Astrocyte (in vitro differentiated cells and primary cell): ENCODE results near the gene IL4I1. TPM values are rescaled to one million over a fixed set of nuclear protein-coding genes. Genes with fewer than 3 reads are reported as not detected.
"Not testable (repeated sequence)": the region's sequence is repeated elsewhere in the genome, so short reads cannot be mapped to it uniquely, and the experiment has no call there.

Experiments
- DNase-seq: peaks from one replicate; pipeline ENCODE4 v3.0.0-alpha.2; 2010; ENCODE audit warnings: low read depth
- FAIRE-seq: peaks from 2 replicates; lab custom pipeline; 2011; peaks lifted over from hg19 to GRCh38; lab: Jason Lieb, UNC
- H2AFZ ChIP-seq: 2 replicates; pipeline ENCODE4 v1.6.0; 2012; ENCODE audit warnings: low read depth, low read length, inconsistent platforms
- H3K27ac ChIP-seq: 2 replicates; pipeline ENCODE4 v1.5.1; 2011; ENCODE audit warnings: low read depth, low read length, inconsistent platforms
- H3K27me3 ChIP-seq: 2 replicates; pipeline ENCODE4 v1.6.0; 2011; ENCODE audit warnings: low read length, inconsistent platforms; ENCODE audit not compliant: insufficient read depth
- H3K36me3 ChIP-seq: 2 replicates; pipeline ENCODE4 v1.5.1; 2011; ENCODE audit warnings: low read length, inconsistent platforms; ENCODE audit not compliant: insufficient read depth
- H3K4me1 ChIP-seq: 2 replicates; pipeline ENCODE4 v1.5.1; 2011; ENCODE audit warnings: low read length, inconsistent platforms; ENCODE audit not compliant: insufficient read depth
- H3K4me2 ChIP-seq: 2 replicates; pipeline ENCODE4 v1.6.0; 2012; ENCODE audit warnings: low read length, inconsistent platforms
- H3K4me3 ChIP-seq: 2 replicates; pipeline ENCODE4 v1.5.1; 2011; ENCODE audit warnings: low read depth, mild to moderate bottlenecking, low read length, inconsistent platforms; ENCODE audit not compliant: insufficient read depth
- H3K79me2 ChIP-seq: 2 replicates; pipeline ENCODE4 v1.6.0; 2012; ENCODE audit warnings: mild to moderate bottlenecking, low read length, inconsistent platforms; ENCODE audit not compliant: insufficient read depth
- H3K9ac ChIP-seq: 2 replicates; pipeline ENCODE4 v1.6.0; 2012; ENCODE audit warnings: mild to moderate bottlenecking, low read length, inconsistent platforms
- H3K9me3 ChIP-seq: 2 replicates; pipeline ENCODE4 v1.5.1; 2012; ENCODE audit warnings: low read depth, mild to moderate bottlenecking, low read length, inconsistent platforms; ENCODE audit not compliant: insufficient read depth
- H4K20me1 ChIP-seq: 2 replicates; pipeline ENCODE4 v1.6.0; 2012; ENCODE audit warnings: low read length, inconsistent platforms; ENCODE audit not compliant: insufficient read depth
- H3K27ac Mint-ChIP-seq: one replicate; pipeline ENCODE4 v1.8.0; 2021; ENCODE audit warnings: mild to moderate bottlenecking, mixed read lengths; ENCODE audit not compliant: unreplicated experiment
- H3K27me3 Mint-ChIP-seq: one replicate; pipeline ENCODE4 v1.8.0; 2021; ENCODE audit warnings: low read depth, mixed read lengths; ENCODE audit not compliant: unreplicated experiment
- H3K36me3 Mint-ChIP-seq: one replicate; pipeline ENCODE4 v1.8.0; 2021; ENCODE audit warnings: low read depth, mixed read lengths; ENCODE audit not compliant: unreplicated experiment
- H3K4me1 Mint-ChIP-seq: one replicate; pipeline ENCODE4 v1.8.0; 2021; ENCODE audit warnings: low read depth, mixed read lengths; ENCODE audit not compliant: unreplicated experiment
- H3K4me3 Mint-ChIP-seq: one replicate; pipeline ENCODE4 v1.8.0; 2021; ENCODE audit warnings: mild to moderate bottlenecking, moderate library complexity, mixed read lengths; ENCODE audit not compliant: unreplicated experiment
- H3K9me3 Mint-ChIP-seq: one replicate; pipeline ENCODE4 v1.8.0; 2021; ENCODE audit warnings: mild to moderate bottlenecking, mixed read lengths; ENCODE audit not compliant: unreplicated experiment
- CTCF ChIP-seq: IDR thresholded peaks from 2 replicates; pipeline ENCODE4 v1.5.1; 2011; ENCODE audit warnings: low read depth, mild to moderate bottlenecking, inconsistent platforms, low read length, moderate library complexity; ENCODE audit not compliant: insufficient read depth
- EZH2 ChIP-seq: IDR thresholded peaks from 2 replicates; pipeline ENCODE4 v1.6.1; 2012; ENCODE audit warnings: mild to moderate bottlenecking, low read length, inconsistent platforms; ENCODE audit not compliant: insufficient read depth
- total RNA-seq: library from RNA; stranded (reverse); gene quantifications from 2 replicates; pipeline ENCODE4 v1.2.1, GENCODE V29; 2021

IL4I1 gene
- total RNA-seq, 1 donor from 2014 or later = 0.27 TPM

DNA sequence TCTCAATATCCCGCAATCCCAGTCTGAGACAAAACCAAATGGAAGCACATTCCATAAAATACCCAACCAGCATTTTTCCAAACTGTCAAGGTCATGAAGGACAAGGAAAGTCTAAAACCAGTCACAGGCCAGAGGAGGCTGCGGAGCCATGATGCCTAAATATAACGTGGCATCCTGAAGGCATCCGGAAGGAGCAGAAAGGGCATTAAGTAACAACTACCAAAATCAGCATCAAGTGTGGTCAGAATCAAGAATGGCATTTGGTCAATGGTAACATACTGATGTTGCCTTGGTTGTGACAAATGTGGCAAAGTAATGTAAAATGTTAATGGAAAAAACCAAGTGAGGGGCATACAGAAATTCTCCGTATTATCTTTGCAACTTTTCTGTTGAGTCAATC is 28.8 kb upstream of the IL4I1 start:
- Histone ChIP-seq H3K9ac (no peak overlapping the region), H3K9me3 (no peaks in the 10 kb centered on the region), H3K79me2 (peaks cover 86% of the 10 kb centered on the region), H3K27ac (no peak overlapping the region), H2AFZ (no peak overlapping the region), H3K4me1 (peaks cover 19% of the 10 kb centered on the region), H3K36me3 (peaks cover 6% of the 10 kb centered on the region), H3K27me3 (no peaks in the 10 kb centered on the region), H4K20me1 (peaks cover 68% of the 10 kb centered on the region), H3K4me2 (no peak overlapping the region), H3K4me3 (no peak overlapping the region)
- peaks cover 8% of the 10 kb centered on the region for H3K36me3 Mint-ChIP-seq
- TF ChIP-seq EZH2 = no peak
- no peak for TF ChIP-seq CTCF
- DNase-seq (no peak), FAIRE-seq (no peak)
- H3K9me3 Mint-ChIP-seq = no peaks in the 10 kb centered on the region
- no peak overlapping the region for H3K4me3 Mint-ChIP-seq
- H3K27me3 Mint-ChIP-seq = no peaks in the 10 kb centered on the region
- peaks cover 19% of the 10 kb centered on the region for H3K4me1 Mint-ChIP-seq
- no peak overlapping the region for H3K27ac Mint-ChIP-seq

DNA sequence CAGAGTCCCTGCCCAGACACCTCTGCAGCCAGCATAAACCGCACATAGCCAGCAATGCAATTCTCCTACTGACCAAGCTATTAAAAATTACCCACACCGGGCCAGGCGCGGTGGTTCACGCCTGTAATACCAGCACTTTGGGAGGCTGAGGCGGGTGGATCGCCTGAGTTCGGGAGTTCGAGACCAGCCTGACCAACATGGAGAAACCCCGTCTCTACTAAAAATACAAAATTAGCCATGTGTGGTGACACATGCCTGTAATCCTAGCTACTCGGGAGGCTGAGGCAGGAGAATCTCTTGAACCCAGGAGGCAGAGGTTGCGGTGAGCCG is 28.2 kb upstream of the IL4I1 start:
- H2AFZ ChIP-seq, H3K36me3 Mint-ChIP-seq, FAIRE-seq, H3K4me3 ChIP-seq, H3K9me3 ChIP-seq, H3K9me3 Mint-ChIP-seq, H3K27ac ChIP-seq, H3K36me3 ChIP-seq, H3K27me3 Mint-ChIP-seq, H3K9ac ChIP-seq, H3K4me2 ChIP-seq, DNase-seq, H3K4me3 Mint-ChIP-seq, H3K27me3 ChIP-seq, H3K27ac Mint-ChIP-seq: not testable (repeated sequence)
- H3K4me1 Mint-ChIP-seq = peaks cover 19% of the 10 kb centered on the region
- Histone ChIP-seq H3K79me2 (peaks cover 92% of the 10 kb centered on the region), H4K20me1 (peaks cover 74% of the 10 kb centered on the region), H3K4me1 (peaks cover 19% of the 10 kb centered on the region)

DNA sequence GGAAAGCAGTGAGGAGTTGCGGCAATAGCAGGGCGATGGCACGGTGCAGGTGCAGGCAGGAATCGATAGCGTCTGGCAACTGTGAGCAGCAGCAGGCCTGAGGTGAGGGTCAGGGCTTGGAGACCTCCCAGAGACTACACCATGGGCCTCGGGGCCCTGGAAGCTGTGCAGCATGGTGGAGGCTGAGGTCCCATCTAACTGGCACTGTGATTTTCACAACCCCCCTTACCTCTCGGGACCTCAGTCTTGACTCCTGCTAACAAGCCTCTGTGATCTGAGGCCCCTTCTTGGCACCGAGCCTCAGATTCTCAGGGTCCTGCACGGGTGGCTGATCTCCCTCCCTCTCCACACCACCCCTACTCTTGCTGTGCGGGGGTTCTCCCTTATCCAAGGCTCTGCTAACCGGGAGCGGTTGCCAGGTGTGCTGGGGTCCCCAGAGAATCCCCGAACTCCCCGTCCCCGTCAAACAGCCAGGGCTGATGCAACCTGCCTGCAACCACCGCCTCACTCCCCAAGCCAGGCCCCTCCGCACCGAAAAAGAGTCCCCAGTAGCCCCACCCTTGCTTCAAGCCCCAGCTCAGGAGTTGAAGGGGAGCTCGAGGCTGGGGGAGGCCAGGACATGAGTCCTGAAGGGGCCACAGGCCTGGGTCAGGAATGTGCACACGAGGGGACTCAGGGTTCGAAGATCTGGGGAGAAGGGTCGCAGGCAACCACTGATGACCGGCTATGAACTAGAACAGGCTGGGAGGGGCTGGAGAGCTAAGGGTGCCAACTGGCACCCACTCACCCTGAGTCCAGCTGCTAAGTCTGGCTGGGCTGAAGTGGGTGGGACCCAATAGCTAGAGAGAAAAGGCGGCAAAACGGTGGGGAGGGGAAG is 27.6 kb upstream of the IL4I1 start:
- FAIRE-seq (no peak), DNase-seq (no peak)
- Histone ChIP-seq H3K9ac (no peak overlapping the region), H3K27ac (no peak overlapping the region), H2AFZ (no peak overlapping the region), H3K9me3 (no peaks in the 10 kb centered on the region), H3K36me3 (peaks cover 6% of the 10 kb centered on the region), H4K20me1 (peaks cover 80% of the 10 kb centered on the region), H3K4me1 (peaks cover 19% of the 10 kb centered on the region), H3K27me3 (no peaks in the 10 kb centered on the region), H3K4me3 (no peak overlapping the region), H3K4me2 (no peak overlapping the region), H3K79me2 (peaks cover 98% of the 10 kb centered on the region)
- Mint-ChIP-seq H3K4me3 (no peak overlapping the region), H3K27ac (peak overlapping the region; percentile 62), H3K36me3 (peaks cover 4% of the 10 kb centered on the region), H3K27me3 (no peaks in the 10 kb centered on the region), H3K9me3 (no peaks in the 10 kb centered on the region), H3K4me1 (peaks cover 19% of the 10 kb centered on the region)
- TF ChIP-seq EZH2 (no peak), CTCF (no peak)
